HTERT RPE-1 (cell line): ENCODE measurements around the gene CLDND2.

Experiments
- in situ Hi-C: fragments of 300-500 bp; cut with MboI; formaldehyde crosslinking; loops from 4 replicates; pipeline ENCODE4 v1.14.3; 2020; ENCODE audit warnings: low sequenced_read_pairs

CLDND2 gene

GRCh38 chr19:51357952-51358351 is 10.9 kb downstream of the CLDND2 start:
- in situ Hi-C loops = no loop called here

GRCh38 chr19:51356159-51356801 is 12.5 kb downstream of the CLDND2 start:
- in situ Hi-C loops = no loop called here

GRCh38 chr19:51354742-51355148 is 14.1 kb downstream of the CLDND2 start:
- in situ Hi-C loops = no loop called here

- in situ Hi-C loops = no loop called here
Observed at GRCh38 chr19:51354103-51354741, 14.6 kb downstream of the CLDND2 start.

- in situ Hi-C loops = no loop called here
Observed at GRCh38 chr19:51352783-51353360, 15.9 kb downstream of the CLDND2 start.

GRCh38 chr19:51351266-51351990 is 17.4 kb downstream of the CLDND2 start:
- in situ Hi-C loops = no loop called here

GRCh38 chr19:51347209-51347928 is 21.4 kb downstream of the CLDND2 start:
- in situ Hi-C loops = no loop called here

GRCh38 chr19:51346742-51347141 is 22.1 kb downstream of the CLDND2 start:
- in situ Hi-C loops = no loop called here

- in situ Hi-C loops = no loop called here
Observed at GRCh38 chr19:51345076-51345620, 23.7 kb downstream of the CLDND2 start.

GRCh38 chr19:51342631-51343569 is 25.9 kb downstream of the CLDND2 start:
- in situ Hi-C loops = no loop called here

- in situ Hi-C loops = no loop called here
Observed at GRCh38 chr19:51341976-51342580, 26.7 kb downstream of the CLDND2 start, which contains the start of gene VSIG10L. Gene VSIG10L (minus strand): TSS chr19:51342139. CDS start chr19:51342124, 15 bp downstream.

GRCh38 chr19:51341066-51341465 is 27.7 kb downstream of the CLDND2 start:
- in situ Hi-C loops = no loop called here

- in situ Hi-C loops = no loop called here
Observed at GRCh38 chr19:51339687-51340656, 28.8 kb downstream of the CLDND2 start.

- in situ Hi-C loops = no loop called here
Observed at GRCh38 chr19:51339313-51339686, 29.5 kb downstream of the CLDND2 start.

- in situ Hi-C loops = no loop called here
Observed at GRCh38 chr19:51338563-51339312, 30.1 kb downstream of the CLDND2 start.

GRCh38 chr19:51337861-51338562 is 30.8 kb downstream of the CLDND2 start:
- in situ Hi-C loops = no loop called here
